Measurements from ENCODE around the gene APOB. TPM values are rescaled to one million over a fixed set of nuclear protein-coding genes. Genes with fewer than 3 reads are reported as not detected.

APOB gene
- total and polyA plus RNA-seq, 8 donors, result under 0.01 to 30.7 (median 0.72) TPM; not detected in 3

GRCh38 chr2:20959252-20959651 lies 84.6 kb downstream of the APOB start:
- TF ChIP-seq CTCF (IDR thresholded peaks at IDR 0.05) (no peak), POLR2A (IDR thresholded peaks at IDR 0.05) (no peak), POLR2AphosphoS5 (IDR thresholded peaks at IDR 0.05) (no peak), EP300 (IDR thresholded peaks at IDR 0.05) (no peak)
- Histone ChIP-seq H3K4me1 (peaks cover 0 to 7% (median 0%) of the 10 kb centered on the region in 4 donors), H3K27me3 (peaks cover 0 to 4% (median 0%) of the 10 kb centered on the region in 3 donors), H3K36me3 (no peaks in the 10 kb centered on the region), H3K9me3 (no peaks in the 10 kb centered on the region), H3K4me3 (no peak overlapping the region), H3K27ac (no peak overlapping the region)
- intact Hi-C loops (cut with DNase I; ENCODE audit: low total_unique reads), result no loop called here
- 73 to 92% (median 89%) methylated on average over 4 of the region's 4 CpGs for WGBS, 5 donors
- DNase-seq, result no peak

GRCh38 chr2:20957788-20958525 lies 85.9 kb downstream of the APOB start:
- Histone ChIP-seq H3K36me3 (no peaks in the 10 kb centered on the region), H3K9me3 (no peaks in the 10 kb centered on the region), H3K4me3 (no peak overlapping the region), H3K27ac (no peak overlapping the region), H3K4me1 (peaks cover 0 to 2% (median 0%) of the 10 kb centered on the region in 4 donors), H3K27me3 (peaks cover 0 to 4% (median 0%) of the 10 kb centered on the region in 3 donors)
- WGBS, 5 donors, result 85 to 91% (median 89%) methylated on average over 11 to 21 of the region's 21 CpGs
- intact Hi-C loops (cut with DNase I; ENCODE audit: low total_unique reads), result no loop called here
- TF ChIP-seq EP300 (IDR thresholded peaks at IDR 0.05) (no peak), CTCF (IDR thresholded peaks at IDR 0.05) (no peak), POLR2AphosphoS5 (IDR thresholded peaks at IDR 0.05) (no peak), POLR2A (IDR thresholded peaks at IDR 0.05) (no peak)
- DNase-seq, result no peak

GRCh38 chr2:20955277-20956026 lies 88.4 kb downstream of the APOB start:
- no peak for TF ChIP-seq EP300 (IDR thresholded peaks at IDR 0.05)
- no peak for TF ChIP-seq POLR2A (IDR thresholded peaks at IDR 0.05)
- TF ChIP-seq POLR2AphosphoS5 (IDR thresholded peaks at IDR 0.05), result no peak
- TF ChIP-seq CTCF (IDR thresholded peaks at IDR 0.05), result no peak
- Histone ChIP-seq H3K9me3 (no peaks in the 10 kb centered on the region), H3K27me3 (no peaks in the 10 kb centered on the region), H3K4me1 (no peaks in the 10 kb centered on the region), H3K36me3 (no peaks in the 10 kb centered on the region), H3K4me3 (no peak overlapping the region), H3K27ac (no peak overlapping the region)
- intact Hi-C loops (cut with DNase I; ENCODE audit: low total_unique reads), result no loop called here
- DNase-seq, result no peak
- 78 to 90% (median 85%) methylated on average over 10 of the region's 10 CpGs for WGBS, 5 donors

- H3K27ac ChIP-seq, result no peak overlapping the region
- DNase-seq, result peak; percentile 33 to 35
- intact Hi-C loops (cut with DNase I; ENCODE audit: low total_unique reads), result no loop called here
- H3K4me1 ChIP-seq, result no peaks in the 10 kb centered on the region
- H3K27me3 ChIP-seq, result no peaks in the 10 kb centered on the region
- no peaks in the 10 kb centered on the region for H3K36me3 ChIP-seq
- no peak overlapping the region for H3K4me3 ChIP-seq
- WGBS, 5 donors, result 50 to 67% (median 62%) methylated on average over 10 of the region's 10 CpGs
- TF ChIP-seq POLR2A (IDR thresholded peaks at IDR 0.05) (no peak), EP300 (IDR thresholded peaks at IDR 0.05) (no peak), POLR2AphosphoS5 (IDR thresholded peaks at IDR 0.05) (no peak), CTCF (IDR thresholded peaks at IDR 0.05) (no peak)
- no peaks in the 10 kb centered on the region for H3K9me3 ChIP-seq
Measured at GRCh38 chr2:20953146-20953824, 90.6 kb downstream of the APOB start.
